Measurements from ENCODE around the gene MIDN.
A peak's percentile ranks its signal among the peaks of the same experiment; 100 is the strongest.

Gene MIDN

GRCh38 chr19:1271528-1272422, 23.4 kb downstream of the MIDN start:
- DNase-seq = no peak

DNA sequence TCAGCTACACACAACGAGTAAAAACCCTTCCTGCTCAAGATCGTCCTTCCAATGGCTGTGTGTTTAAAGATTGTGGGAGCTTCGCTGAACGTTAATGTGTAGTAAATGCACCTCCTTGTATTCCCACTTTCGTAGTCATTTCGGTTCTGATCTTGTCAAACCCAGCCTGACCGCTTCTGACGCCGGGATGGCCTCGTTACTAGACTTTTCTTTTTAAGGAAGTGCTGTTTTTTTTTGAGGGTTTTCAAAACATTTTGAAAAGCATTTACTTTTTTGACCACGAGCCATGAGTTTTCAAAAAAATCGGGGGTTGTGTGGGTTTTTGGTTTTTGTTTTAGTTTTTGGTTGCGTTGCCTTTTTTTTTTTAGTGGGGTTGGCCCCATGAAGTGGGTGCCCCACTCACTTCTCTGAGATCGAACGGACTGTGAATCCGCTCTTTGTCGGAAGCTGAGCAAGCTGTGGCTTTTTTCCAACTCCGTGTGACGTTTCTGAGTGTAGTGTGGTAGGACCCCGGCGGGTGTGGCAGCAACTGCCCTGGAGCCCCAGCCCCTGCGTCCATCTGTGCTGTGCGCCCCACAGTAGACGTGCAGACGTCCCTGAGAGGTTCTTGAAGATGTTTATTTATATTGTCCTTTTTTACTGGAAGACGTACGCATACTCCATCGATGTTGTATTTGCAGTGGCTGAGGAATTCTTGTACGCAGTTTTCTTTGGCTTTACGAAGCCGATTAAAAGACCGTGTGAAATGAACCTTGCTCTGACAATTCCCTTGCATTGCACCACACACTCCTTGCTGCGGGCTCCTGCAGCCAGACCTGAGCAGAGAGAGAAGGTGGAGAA, 24.3 kb downstream of the MIDN start:
- DNase-seq = no peak

- no peak for DNase-seq
These were observed 25.1 kb downstream of the MIDN start for GRCh38 chr19:1273263-1274041.

- no peak for DNase-seq
These were observed 25.9 kb downstream of the MIDN start for GRCh38 chr19:1274081-1274851.

GRCh38 chr19:1274852-1275259, 26.5 kb downstream of the MIDN start:
- no peak for DNase-seq

DNA sequence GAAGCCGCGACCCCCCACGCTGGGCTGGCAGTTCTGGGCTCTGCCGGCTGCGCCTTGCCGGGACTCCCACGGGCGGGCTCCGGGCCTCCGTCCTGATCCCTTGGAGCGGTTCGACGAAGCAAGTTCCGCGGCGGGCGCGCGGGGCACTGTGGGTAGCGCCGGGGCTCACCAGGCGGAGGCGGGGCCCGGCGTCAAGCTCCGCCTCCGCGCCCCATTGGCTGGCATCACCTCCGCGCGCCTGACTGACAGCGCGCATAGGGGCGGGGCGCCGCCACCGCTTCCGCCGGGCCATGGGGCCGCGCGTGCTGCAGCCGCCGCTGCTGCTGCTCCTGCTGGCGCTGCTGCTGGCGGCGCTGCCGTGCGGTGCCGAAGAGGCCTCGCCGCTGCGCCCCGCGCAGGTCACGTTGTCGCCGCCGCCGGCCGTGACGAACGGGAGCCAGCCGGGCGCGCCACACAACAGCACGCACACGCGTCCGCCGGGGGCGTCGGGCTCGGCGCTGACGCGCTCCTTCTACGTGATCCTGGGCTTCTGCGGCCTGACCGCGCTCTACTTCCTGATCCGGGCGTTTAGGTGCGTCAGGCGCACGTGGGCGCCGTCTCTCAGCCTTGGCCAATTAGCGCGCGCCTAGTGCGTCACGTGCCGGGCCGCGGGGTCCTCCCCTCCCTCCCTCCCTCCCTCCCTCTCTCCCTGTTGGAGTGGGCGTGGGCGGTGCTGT, 27.0 kb downstream of the MIDN start, which contains the start of gene FAM174C:
TSS of gene FAM174C (plus strand) at position 271 of the 716 bp plus-strand sequence. CDS start at position 291, 20 bp downstream.
- peak; percentile 98 for DNase-seq

GRCh38 chr19:1275976-1276627, 27.7 kb downstream of the MIDN start:
- DNase-seq = no peak

DNA sequence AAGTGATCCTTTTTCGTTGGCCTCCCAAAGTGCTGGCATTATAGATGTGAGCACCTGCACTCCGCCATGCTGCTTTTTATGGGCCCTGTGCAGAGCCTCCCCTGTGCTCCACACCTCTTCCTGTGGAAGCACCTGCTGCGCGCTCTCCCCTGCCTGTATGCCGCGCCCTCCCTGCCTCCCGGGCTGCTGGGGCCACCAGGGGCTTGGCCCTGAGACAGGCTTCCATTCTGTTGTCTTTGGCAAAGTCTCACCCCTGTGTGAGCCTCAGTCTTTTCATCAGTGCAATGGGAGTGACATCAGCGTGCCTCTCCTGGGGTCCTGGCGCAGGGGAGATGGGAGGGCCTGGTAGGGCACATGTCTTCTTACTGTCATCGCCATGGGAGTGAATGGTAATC, 28.2 kb downstream of the MIDN start:
- DNase-seq = peak; percentile 45

GRCh38 chr19:1277061-1277460, 28.7 kb downstream of the MIDN start:
- no peak for DNase-seq

- DNase-seq = no peak
These were observed 29.7 kb downstream of the MIDN start for GRCh38 chr19:1278074-1278473.

- no peak for DNase-seq
These were observed 30.6 kb downstream of the MIDN start for GRCh38 chr19:1278713-1279660.

- DNase-seq = peak; percentile 80
These were observed 31.5 kb downstream of the MIDN start for GRCh38 chr19:1279782-1280341.

DNA sequence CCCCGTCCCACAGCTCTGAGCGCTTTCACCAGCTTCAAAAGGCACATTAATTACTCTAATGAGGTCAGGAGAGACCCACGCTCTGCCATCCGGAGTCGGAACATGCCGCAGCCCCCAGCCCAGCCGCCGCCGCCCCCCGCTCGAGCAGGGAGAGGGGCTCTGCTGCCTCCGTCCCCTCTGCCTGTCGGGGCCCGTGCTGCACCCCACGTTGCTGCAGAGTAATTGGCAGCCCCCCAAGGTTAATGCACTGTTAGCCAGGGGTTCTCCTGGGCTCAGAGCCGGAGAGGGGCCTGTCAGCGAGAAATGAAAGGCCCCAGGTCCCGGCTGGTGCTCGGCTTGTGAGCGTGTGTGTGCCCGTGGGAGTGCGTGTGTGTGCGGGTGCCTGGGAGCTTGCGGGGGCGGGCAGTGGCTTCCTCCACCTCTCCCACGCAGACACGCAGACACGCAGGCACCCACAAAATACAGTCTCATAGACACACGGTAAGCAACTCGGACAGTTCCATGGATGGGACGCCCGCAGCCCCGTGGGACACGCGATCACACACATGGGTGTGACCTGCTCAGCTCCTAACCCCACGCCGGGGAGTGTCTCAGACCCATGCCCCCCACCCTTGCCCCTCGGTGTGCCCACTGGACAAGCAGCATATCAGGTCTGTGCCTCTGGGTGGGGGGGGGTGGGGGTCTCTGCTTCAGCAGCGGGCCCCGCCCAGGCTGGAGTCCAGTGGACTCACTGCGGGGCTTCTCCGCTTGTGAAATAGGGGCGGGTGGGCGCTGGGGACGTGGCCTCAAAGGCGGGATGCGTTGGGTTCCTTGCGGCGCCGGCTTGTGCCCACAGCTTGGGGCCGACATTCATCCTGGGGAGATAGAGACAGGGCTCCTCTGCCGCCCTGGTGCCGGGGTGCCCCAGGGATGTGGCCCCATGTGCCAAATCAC, 32.5 kb downstream of the MIDN start:
- no peak for DNase-seq

DNA sequence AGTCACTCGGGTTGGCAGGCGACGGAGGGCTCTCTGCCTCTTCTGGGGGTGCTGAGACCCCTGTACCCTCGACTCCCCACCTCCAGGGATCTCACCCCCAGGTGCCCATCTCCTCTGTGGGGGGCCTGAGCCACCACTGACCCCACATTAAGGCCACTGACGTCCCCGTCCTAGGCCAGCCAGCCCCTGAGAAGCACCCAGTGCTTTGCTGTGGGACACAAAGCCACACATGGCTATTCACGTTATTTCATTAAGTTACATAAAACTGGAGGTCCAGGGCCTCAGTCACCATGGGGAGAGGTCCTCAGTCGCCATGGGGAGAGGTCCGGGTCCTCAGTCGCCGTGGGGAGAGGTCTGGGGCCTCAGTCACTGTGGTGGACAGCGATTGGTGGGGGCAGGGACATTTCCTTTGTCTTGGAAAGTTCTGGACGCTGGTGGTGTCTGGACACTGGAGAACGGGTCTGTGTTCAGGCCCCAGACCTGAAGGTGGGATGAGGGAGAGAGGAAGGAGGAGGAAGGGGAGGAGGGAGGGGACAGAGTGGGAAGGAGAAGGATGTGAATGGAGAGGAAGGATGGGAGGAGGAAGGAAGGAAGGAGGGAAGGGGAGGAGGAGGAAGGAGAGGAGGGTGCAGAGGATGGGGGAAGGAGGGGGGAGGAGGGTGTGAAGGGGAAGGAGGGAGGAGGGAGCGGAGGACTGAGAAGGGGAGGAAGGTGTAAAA, 33.3 kb downstream of the MIDN start:
- DNase-seq = no peak

DNA sequence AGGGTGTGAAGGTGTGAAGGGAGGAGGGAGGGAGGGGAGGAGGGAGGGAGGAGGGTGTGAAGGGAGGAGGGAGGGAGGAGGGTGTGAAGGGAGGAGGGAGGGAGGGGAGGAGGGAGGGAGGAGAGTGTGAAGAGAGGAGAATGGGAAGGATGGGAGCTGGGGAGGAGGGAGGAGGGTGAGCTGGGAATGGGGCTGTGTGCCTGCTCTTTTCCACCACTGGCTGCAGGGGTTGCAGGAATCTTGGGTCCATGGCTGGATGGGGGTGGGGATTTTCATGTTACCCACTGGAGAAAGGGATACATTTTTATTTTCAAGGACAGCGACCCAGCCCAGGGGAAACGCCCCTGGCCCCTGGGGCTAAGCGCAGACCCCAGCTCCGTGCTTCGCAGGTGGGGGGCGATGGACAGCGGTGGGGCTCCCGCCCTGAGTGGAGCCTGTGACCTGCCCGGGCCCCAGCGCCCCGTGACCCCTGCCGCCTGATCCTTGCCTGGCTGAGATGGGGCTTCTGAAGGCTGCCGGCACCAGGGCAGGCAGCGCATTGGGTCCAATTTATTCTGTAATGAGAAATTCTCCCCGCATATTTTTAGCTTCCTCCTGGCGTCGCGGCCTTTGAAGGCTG, 34.3 kb downstream of the MIDN start:
- DNase-seq = no peak

- DNase-seq = no peak
These were observed 35.0 kb downstream of the MIDN start for GRCh38 chr19:1283207-1283916.

Measured in stimulated activated CD4-positive, alpha-beta T cell treated with anti-CD3 and anti-CD28 coated beads, Interleukin-4, amount 100 ng/mL, for 1 hour (primary cell).